ENCODE data around the gene ARRDC1. TPM values are rescaled to one million over a fixed set of nuclear protein-coding genes. Genes with fewer than 3 reads are reported as not detected.

ARRDC1 gene
- total and polyA plus RNA-seq, 9 of the 15 experiments (the other 6 are each of a cell fraction or from before 2014, with no cell fraction given), result 0.21 to 45.3 (median 18.6) TPM

- TF ChIP-seq, protein P1, sequence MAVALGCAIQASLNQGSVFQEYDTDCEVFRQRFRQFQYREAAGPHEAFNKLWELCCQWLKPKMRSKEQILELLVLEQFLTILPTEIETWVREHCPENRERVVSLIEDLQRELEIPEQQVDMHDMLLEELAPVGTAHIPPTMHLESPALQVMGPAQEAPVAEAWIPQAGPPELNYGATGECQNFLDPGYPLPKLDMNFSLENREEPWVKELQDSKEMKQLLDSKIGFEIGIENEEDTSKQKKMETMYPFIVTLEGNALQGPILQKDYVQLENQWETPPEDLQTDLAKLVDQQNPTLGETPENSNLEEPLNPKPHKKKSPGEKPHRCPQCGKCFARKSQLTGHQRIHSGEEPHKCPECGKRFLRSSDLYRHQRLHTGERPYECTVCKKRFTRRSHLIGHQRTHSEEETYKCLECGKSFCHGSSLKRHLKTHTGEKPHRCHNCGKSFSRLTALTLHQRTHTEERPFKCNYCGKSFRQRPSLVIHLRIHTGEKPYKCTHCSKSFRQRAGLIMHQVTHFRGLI (CRISPR knock-in tag; IDR thresholded peaks at IDR 0.05), result no peak
- TF ChIP-seq U2AF2 (optimal IDR thresholded peaks at IDR 0.05; ENCODE audit: low read depth, low read length) (no peak), MXD1 (CRISPR knock-in tag; IDR thresholded peaks at IDR 0.05; ENCODE audit: borderline replicate concordance, poor library complexity, severe bottlenecking) (no peak), EP300 (IDR thresholded peaks at IDR 0.05; ENCODE audit: low read length) (peak; percentile 54), ZNF699 (CRISPR knock-in tag; IDR thresholded peaks at IDR 0.05; ENCODE audit: insufficient replicate concordance) (no peak), ZSCAN32 (CRISPR knock-in tag; IDR thresholded peaks at IDR 0.05) (0 out of 2 replicates have a peak, but pooled peaks have one; percentile 22), ETS2 (tag; IDR thresholded peaks at IDR 0.05; ENCODE audit: borderline replicate concordance, poor library complexity, severe bottlenecking) (no peak), SMARCE1 (IDR thresholded peaks at IDR 0.05) (0 out of 2 replicates have a peak, but pooled peaks have one; percentile 34), HOMEZ (CRISPR knock-in tag; IDR thresholded peaks at IDR 0.05) (no peak), RBM39 (optimal IDR thresholded peaks at IDR 0.05; ENCODE audit: low read depth, low read length) (no peak), ASH1L (IDR thresholded peaks at IDR 0.05; ENCODE audit: borderline replicate concordance, low read depth, partially characterized antibody) (no peak), ZNF140 (CRISPR knock-in tag; IDR thresholded peaks at IDR 0.05) (no peak), TAL1 (IDR thresholded peaks at IDR 0.05) (no peak)
- TF ChIP-seq, protein P2, sequence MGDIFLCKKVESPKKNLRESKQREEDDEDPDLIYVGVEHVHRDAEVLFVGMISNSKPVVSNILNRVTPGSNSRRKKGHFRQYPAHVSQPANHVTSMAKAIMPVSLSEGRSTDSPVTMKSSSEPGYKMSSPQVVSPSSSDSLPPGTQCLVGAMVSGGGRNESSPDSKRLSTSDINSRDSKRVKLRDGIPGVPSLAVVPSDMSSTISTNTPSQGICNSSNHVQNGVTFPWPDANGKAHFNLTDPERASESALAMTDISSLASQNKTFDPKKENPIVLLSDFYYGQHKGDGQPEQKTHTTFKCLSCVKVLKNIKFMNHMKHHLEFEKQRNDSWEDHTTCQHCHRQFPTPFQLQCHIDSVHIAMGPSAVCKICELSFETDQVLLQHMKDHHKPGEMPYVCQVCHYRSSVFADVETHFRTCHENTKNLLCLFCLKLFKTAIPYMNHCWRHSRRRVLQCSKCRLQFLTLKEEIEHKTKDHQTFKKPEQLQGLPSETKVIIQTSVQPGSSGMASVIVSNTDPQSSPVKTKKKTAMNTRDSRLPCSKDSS (IDR thresholded peaks at IDR 0.05; ENCODE audit: low read depth, partially characterized antibody), result no peak
- TF ChIP-seq, protein P3, sequence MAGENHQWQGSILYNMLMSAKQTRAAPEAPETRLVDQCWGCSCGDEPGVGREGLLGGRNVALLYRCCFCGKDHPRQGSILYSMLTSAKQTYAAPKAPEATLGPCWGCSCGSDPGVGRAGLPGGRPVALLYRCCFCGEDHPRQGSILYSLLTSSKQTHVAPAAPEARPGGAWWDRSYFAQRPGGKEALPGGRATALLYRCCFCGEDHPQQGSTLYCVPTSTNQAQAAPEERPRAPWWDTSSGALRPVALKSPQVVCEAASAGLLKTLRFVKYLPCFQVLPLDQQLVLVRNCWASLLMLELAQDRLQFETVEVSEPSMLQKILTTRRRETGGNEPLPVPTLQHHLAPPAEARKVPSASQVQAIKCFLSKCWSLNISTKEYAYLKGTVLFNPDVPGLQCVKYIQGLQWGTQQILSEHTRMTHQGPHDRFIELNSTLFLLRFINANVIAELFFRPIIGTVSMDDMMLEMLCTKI (IDR thresholded peaks at IDR 0.05; ENCODE audit: partially characterized antibody), result no peak
- TF ChIP-seq, protein P4, sequence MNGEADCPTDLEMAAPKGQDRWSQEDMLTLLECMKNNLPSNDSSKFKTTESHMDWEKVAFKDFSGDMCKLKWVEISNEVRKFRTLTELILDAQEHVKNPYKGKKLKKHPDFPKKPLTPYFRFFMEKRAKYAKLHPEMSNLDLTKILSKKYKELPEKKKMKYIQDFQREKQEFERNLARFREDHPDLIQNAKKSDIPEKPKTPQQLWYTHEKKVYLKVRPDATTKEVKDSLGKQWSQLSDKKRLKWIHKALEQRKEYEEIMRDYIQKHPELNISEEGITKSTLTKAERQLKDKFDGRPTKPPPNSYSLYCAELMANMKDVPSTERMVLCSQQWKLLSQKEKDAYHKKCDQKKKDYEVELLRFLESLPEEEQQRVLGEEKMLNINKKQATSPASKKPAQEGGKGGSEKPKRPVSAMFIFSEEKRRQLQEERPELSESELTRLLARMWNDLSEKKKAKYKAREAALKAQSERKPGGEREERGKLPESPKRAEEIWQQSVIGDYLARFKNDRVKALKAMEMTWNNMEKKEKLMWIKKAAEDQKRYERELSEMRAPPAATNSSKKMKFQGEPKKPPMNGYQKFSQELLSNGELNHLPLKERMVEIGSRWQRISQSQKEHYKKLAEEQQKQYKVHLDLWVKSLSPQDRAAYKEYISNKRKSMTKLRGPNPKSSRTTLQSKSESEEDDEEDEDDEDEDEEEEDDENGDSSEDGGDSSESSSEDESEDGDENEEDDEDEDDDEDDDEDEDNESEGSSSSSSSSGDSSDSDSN (IDR thresholded peaks at IDR 0.05; ENCODE audit: borderline replicate concordance in 1 of 2, low read depth in 2 of 2, low read length in 2 of 2), result peak; percentile 86 to 95; a peak in 3 of 4 replicates
Measured at GRCh38 chr9:137578518-137579258, 26.8 kb upstream of the ARRDC1 start, which contains the start of gene DPH7 (continued).

Measured in K562 (cell line).